Uterine smooth muscle cell (primary cell): ENCODE results near the gene NBEAL1. TPM values are rescaled to one million over a fixed set of nuclear protein-coding genes. Genes with fewer than 3 reads are reported as not detected.

ENCODE experiments used
- total RNA-seq: library from RNA; depleted of rRNA; stranded (reverse); fragments of >200 nt; gene quantifications from 2 replicates; pipeline ENCODE4 v1.2.3, GENCODE V29; 2014

NBEAL1 gene
- total RNA-seq, result 48.6 and 66.0 TPM in 2 replicates

DNA sequence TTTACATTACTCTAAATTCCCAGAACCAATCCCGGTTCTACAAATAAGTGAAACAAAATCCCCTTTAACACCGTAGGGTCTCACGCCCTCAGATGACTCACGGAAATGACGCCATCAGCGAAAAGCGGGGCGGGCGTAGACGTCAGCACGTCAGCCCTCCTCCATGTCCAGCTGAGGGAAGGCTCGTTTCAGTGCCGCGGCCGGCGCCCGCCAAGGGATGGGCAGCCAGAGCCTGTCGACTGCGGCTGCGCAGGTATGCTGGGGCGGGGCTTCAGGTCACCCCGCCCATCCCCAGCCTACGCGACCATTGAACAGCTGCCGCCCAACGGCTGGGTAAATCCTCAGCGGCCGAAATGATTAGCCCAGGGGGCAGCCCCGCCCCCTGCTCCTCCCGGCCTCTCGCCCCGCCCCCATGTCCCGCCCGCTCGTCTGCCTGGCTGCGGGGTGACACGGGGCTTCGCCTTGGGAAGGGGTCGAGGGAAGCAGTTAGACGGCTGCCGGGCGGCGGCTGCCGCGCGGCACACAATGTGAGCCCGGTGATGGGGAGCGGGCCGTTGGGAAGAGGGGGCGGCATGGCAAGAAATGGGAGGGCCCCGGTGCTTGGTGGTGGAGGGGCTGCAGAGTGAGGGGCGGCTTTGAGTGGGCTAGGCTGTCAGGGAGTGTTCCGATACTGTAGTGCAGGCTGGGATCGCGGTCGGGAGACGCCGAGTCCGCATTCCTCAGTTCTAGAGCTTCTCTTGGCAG, at the start of gene NBEAL1:
TSS of gene NBEAL1 (plus strand) at position 420 of the 744 bp plus-strand sequence. CDS start 1,510 bp downstream, outside the sequence.

GRCh38 chr2:203238704-203239526, 224.2 kb downstream of the NBEAL1 start, which contains the start of gene CYP20A1:
CYP20A1 (plus strand) TSS chr2:203239018; CDS start chr2:203239063, 45 bp downstream.

Other genes starting within 250 kb of the NBEAL1 start
- 6.2 and 6.4 TPM in 2 replicates for gene ICA1L, start 143.1 kb upstream of the NBEAL1 start, total RNA-seq
- gene WDR12, start 103.2 kb upstream of the NBEAL1 start, total RNA-seq, result 39.0 and 50.1 TPM in 2 replicates
- gene CARF, start 102.6 kb upstream of the NBEAL1 start, total RNA-seq, result 4.0 and 7.0 TPM in 2 replicates
- gene CYP20A1, start 224.1 kb downstream of the NBEAL1 start, total RNA-seq, result 33.3 and 41.6 TPM in 2 replicates